Forelimb muscle (tissue), 1 donor: ENCODE measurements around the gene SLC9A5. TPM values are rescaled to one million over a fixed set of nuclear protein-coding genes. Genes with fewer than 3 reads are reported as not detected.

Experiments
- DNase-seq: peaks from one replicate; pipeline ENCODE4 v3.0.0-alpha.2; 2013; ENCODE audit warnings: low read depth
- polyA plus RNA-seq: library from polyadenylated mRNA; unstranded; fragments of 120-200 nt; gene quantifications from one replicate; pipeline ENCODE4 v1.2.1, GENCODE V29; 2013; ENCODE audit not compliant: insufficient read length

SLC9A5 gene
- polyA plus RNA-seq, 1 donor = 1.2 TPM

- no peak for DNase-seq
Observed at GRCh38 chr16:67281536-67282446, 33.0 kb downstream of the SLC9A5 start.

GRCh38 chr16:67282447-67282805 lies 33.6 kb downstream of the SLC9A5 start:
- DNase-seq = no peak

DNA sequence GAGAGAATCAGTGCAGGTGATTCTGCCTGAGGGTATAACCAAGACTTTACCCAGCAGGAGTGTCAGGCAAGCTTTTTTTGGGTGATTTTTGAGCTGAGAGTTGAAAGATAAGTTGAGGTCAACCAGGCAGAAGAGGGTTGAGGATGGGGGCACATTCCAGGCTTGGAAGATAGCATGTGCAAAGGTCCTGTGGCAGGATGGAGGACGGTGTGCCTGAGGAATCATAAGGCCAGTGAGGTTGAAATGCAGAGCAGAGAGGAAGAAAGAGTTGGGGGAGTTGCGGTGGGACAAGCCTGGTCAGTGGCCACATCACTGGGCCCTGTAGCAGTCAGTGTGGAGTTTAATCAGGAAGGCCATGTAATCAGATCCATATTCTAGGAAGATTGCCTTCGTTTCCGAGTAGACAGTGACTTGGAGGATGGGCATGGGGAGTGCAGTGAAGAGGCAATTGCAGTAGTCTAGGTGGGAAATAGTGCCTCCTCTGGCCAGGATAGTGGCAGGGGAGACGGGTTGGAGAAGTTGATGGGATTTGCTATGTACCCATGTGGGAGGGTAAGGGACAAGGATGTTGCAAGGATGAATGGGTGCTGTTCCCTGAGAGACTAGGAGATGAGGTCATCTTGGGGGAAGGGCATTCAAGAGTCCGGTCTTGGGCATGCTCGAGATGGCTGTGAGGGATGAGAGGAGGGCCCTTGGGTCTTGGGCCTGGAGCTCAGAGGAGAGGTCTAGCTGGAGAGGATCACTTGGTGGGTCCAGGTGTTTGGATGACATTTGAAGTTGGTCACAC lies 34.5 kb downstream of the SLC9A5 start:
- DNase-seq = no peak

DNA sequence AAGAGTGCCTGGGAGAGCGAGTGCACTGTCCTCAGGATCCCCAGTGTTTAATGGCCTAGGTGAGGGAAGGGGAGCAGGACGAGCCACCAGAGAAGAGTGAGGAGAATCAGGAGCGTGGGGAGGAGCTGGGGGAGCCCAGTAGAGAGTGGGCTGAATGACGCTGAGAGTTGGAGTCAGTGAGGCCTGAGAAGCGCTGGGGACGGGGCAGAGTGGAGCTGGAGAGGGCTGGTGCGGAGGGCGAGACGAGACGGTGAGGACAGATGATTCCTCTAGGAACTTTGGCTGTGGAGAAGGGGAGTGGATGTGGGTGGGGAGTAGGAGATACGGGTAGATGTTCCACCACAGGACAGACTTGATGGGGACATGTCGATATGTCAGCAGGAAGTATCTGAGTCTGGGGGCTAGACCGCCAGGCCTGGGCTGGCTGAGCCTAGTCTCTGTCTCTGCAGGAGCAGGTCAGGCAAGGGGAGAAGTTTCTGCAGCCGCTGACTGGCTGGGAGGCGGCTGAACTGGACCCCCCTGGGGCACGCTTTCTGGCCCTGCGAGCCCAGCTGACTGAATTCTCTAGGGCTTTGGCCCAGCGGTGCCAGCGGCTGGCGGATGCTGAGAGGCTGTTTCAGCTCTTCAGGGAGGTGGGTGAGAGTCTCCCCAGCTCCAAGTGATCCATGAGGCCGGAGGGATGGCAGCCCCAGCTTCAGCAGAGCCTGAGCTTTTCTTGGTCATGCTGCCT lies 35.2 kb downstream of the SLC9A5 start:
- no peak for DNase-seq

DNA sequence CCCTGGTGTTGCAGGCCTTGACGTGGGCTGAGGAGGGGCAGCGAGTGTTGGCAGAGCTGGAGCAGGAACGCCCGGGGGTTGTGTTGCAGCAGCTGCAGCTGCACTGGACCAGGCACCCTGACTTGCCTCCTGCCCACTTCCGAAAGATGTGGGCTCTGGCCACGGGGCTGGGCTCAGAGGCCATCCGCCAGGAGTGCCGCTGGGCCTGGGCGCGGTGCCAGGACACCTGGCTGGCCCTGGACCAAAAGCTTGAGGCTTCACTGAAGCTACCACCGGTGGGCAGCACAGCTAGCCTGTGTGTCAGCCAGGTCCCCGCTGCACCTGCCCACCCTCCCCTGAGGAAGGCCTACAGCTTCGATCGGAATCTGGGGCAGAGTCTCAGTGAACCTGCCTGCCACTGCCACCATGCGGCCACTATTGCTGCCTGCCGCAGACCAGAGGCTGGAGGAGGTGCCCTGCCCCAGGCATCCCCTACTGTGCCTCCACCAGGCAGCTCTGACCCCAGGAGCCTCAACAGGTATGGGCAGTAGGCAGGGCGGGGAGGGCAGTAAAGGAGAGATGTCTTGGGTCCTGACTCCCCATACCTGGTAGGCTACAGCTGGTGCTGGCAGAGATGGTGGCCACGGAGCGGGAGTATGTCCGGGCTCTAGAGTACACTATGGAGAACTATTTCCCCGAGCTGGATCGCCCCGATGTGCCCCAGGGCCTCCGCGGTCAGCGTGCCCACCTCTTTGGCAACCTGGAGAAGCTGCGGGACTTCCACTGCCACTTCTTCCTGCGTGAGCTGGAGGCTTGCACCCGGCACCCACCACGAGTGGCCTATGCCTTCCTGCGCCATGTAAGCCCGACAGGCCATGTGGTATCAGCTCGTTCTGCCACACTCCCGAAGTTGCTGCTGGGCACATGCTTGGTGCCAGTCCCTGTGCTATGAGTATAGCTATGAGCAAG lies 36.2 kb downstream of the SLC9A5 start:
- no peak for DNase-seq

DNA sequence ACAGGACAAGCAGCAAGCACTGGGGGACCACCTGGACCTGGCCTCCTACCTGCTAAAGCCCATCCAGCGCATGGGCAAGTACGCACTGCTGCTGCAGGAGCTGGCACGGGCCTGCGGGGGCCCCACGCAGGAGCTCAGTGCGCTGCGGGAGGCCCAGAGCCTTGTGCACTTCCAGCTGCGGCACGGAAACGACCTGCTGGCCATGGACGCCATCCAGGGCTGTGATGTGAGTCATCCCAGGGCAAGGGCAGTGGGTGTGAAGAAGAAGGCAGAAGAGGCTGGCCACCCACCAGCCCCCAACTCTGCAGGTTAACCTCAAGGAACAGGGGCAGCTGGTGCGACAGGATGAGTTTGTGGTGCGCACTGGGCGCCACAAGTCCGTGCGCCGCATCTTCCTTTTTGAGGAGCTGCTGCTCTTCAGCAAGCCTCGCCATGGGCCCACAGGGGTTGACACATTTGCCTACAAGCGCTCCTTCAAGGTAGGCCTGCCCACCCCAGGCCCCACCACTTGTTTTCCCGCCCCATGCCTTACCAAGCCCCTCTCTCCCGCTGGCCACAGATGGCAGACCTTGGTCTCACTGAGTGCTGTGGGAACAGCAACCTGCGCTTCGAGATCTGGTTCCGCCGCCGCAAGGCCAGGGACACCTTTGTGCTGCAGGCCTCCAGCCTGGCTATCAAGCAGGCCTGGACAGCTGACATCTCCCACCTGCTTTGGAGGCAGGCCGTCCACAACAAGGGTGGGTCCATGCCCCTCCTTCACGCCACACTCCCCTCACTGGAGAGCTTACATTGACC lies 37.9 kb downstream of the SLC9A5 start:
- no peak for DNase-seq

- no peak for DNase-seq
Observed at GRCh38 chr16:67287960-67288359, 39.2 kb downstream of the SLC9A5 start.

DNA sequence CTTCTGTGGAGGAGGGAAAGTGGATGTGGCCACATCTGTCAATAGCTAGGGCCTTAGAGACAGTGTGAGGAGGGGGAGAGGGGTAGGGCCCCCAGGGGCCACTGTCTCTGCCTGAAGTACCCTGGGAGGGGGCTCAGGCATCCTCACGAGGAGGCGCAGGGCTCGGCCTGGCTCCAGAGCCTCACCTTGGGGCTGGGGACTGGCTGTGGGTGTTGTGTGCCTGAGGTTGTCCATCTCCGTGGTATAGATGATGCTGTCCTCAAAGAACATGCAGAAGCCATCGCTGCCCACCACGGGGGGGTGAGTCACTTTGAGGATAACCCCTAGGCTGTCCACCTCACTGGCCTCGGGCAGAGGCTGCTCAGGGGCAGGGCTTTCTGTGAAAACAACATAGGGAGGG lies 42.7 kb downstream of the SLC9A5 start:
- no peak for DNase-seq

DNA sequence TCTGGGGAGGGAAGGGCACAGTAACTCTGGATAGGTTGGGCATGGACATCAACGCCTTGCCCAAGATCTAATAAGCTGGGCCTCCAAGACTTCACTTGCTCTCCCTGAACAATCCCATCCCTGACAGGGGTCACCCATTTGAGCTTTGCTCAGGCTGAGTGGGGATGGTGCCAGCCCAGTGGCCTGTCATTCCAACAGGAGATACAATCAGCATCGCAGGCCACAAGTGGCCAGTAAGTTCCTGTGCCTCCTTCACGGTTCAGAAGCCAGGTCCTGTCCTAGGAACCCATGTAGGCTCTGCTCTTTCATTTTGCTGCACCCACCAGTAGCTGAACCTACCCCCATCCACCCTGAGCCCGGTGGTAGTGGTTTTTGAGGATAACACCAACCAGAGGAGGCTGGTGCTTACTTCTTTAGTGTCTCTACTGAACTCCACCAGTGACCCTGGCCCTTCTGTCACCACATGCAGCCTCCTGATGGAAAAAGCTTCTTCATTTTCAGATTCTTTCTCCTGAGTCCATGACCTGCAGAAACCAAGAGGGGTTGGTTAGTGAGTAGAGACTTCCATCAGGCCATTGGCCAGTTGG lies 45.5 kb downstream of the SLC9A5 start:
- DNase-seq = no peak

- DNase-seq = no peak
Observed at GRCh38 chr16:67294938-67295361, 46.2 kb downstream of the SLC9A5 start.

GRCh38 chr16:67296420-67296819 lies 47.6 kb downstream of the SLC9A5 start:
- no peak for DNase-seq

DNA sequence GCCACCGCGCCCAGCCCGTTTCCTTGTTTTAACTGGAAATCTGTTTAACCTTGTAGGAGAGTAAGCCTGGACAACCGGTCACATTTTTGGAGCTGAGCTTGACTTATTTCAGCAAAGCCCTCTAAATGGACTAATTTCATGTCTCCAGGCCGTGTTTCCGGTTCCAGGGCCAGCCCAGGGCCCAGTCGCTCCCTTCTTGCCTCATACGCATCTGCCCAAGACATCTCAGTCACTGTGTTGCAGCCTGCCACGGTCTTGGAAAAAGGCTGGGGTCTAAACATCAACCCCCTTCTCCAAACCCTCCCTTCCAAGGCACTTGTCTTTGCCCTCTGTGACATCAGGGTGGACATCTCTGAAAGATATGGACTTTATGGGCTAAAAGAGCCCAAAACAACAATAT lies 49.5 kb downstream of the SLC9A5 start:
- no peak for DNase-seq

DNA sequence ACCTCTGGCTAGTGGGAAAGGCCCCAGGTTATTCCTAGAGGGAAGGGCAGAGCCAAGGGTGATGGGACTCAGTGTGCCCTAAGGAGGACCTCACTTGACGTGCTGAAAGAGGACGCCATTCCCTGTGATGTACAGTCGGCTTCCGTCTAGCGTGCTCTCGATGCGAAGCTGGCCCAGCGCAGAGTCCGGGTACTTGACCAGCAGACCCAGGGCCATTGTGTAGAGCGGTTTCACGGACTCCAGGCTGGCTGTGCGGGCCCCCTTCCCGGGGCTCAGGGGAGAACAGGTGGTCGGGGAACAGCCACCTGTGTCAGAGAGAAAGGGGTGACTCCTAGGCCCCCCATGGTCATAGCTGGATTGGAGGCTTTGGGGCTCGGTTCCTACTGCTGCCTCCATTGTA lies 50.5 kb downstream of the SLC9A5 start:
- DNase-seq = no peak

DNA sequence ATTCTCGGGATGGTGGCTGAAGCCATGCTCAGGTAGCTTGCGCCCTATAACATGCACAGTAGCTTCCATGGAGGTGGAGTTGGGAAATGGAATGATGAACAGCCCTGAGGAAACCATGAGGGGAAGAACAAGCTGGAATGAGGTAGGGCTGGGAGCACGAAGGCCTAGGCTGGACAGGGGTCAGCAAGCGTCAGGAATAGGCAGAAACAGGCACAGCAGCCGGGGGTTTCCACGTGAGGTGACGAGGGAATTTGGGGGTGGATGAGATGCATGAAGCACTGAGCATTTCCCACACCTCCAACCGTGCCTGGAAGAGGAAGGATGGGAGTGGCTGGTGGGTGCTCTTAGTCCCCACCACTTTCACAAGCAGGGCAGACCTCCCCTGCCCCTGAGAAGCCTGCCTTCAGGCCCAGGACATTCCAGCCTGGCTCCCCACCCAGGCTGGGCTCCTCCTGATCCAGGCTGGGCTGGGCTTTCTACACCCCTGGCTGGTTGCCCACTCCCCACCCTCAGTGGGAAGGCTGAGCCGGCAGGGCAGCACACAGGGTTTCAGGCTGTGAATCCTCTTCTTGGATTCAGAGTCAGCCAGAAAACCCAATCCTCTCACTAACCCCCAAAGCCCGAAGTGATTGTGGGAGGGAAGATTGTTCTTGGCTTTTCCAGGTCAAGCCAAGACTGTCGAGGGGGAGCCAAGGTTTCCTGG lies 52.5 kb downstream of the SLC9A5 start:
- no peak for DNase-seq

- DNase-seq = no peak
Observed at GRCh38 chr16:67302076-67302475, 53.3 kb downstream of the SLC9A5 start.

DNA sequence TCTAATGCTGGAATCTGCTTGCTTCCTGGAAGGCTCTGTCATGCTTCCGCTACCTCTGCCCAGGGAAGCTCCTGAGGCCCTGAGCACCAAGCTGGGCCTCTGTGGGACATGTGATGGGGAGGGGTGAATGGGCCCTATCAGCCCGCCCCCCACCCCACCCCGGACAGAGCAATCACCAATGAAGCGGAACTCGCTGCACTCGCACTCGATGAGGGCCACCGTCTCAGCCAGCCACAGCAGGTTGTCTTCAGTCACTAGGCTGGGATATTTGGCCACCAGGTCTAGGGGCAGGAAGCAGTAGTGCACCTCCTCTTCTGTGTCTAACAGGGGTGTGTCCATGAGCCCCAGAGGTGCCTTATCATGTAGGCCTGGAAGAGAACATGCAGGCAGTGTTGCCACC lies 54.2 kb downstream of the SLC9A5 start:
- DNase-seq = no peak

DNA sequence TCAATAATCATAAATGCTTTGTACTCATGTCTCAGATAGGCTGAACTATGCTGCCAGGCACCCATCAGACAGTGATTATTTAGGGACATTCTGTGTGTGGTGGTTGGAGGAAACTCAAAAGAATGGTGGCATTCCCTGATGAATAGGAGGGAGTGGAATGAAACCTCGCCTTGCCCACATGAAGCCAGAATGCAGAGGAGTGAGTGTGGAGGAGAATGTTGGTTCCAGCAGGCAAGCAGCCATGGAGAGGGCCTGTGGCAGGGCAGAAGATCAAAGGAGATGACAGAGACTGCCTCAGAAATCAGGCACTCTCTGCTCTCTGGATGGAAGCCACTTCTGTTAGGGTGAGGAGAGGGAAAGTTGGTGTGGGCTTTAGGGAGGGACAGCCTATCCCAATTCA lies 55.2 kb downstream of the SLC9A5 start:
- DNase-seq = no peak

DNA sequence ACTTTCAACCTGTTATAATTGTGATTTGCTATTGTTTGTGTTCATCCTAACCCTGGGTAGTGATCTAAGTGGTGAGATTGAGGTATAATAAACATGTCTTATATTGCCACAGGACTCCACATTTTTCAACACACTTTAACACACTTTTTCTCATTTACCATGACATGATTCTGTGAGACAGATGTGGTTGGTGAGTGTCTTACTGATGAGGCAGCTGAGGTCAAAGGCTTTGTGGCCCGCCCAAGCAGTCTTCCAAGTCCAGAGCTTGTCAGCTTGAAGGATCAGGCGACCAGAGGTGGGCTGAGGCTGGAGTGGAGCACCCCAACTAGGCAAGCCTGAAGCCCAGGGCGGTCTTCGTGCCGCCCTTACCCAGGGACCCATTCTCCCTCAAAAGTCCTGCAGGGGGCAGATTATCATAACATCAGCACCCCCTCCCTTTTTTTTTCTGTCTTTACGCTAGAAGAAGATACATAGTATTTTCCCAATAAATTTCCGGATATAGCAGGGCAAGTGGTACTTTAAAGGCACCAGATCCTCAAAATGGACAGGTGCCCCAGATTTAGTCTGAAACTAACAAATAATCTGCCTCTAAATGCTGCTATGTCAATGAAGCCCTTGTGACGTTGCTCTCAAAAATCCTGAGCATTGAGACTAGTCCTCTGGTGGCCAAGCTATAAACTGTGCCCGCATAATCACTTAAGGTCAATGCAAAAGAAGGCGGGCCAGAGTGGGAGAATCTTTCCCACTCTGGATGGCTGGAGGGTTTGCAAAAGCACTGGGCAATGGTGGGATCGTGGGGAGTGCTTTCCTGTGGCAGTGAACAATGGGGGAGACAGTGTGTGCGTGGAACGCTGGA lies 56.7 kb downstream of the SLC9A5 start:
- no peak for DNase-seq
